IPS-20b (cell line): ENCODE data around the gene OR52H1.

Experiments
- H3K27ac ChIP-seq: one replicate; pipeline ENCODE4 v1.5.1; 2013; ENCODE audit warnings: low read length
- H3K27me3 ChIP-seq: 2 replicates; pipeline ENCODE4 v1.6.1; 2013; ENCODE audit warnings: mild to moderate bottlenecking, low read length, inconsistent platforms; ENCODE audit not compliant: insufficient read depth
- H3K36me3 ChIP-seq: 2 replicates; pipeline ENCODE4 v1.6.1; 2013; ENCODE audit warnings: low read depth, mild to moderate bottlenecking, inconsistent platforms, low read length, moderate library complexity; ENCODE audit not compliant: insufficient read depth
- H3K4me1 ChIP-seq: 2 replicates; pipeline ENCODE4 v1.6.1; 2013; ENCODE audit warnings: mild to moderate bottlenecking, control low read depth, inconsistent platforms, low read length, moderate library complexity; ENCODE audit not compliant: insufficient read depth
- H3K4me3 ChIP-seq: 2 replicates; pipeline ENCODE4 v1.5.1; 2013; ENCODE audit warnings: mild to moderate bottlenecking, low read length, inconsistent platforms
- H3K9ac ChIP-seq: 2 replicates; pipeline ENCODE4 v1.6.1; 2013; ENCODE audit warnings: low read depth, mild to moderate bottlenecking, inconsistent platforms, low read length, moderate library complexity
- H3K9me3 ChIP-seq: 2 replicates; pipeline ENCODE4 v1.6.1; 2013; ENCODE audit warnings: mild to moderate bottlenecking, low read depth, low read length, inconsistent platforms; ENCODE audit not compliant: insufficient read depth

The OR52H1 gene

GRCh38 chr11:5531053-5531831, 17.1 kb downstream of the OR52H1 start:
- Histone ChIP-seq H3K4me3 (no peak overlapping the region), H3K9ac (no peak overlapping the region), H3K27ac (no peak overlapping the region), H3K27me3 (no peaks in the 10 kb centered on the region), H3K36me3 (no peaks in the 10 kb centered on the region), H3K9me3 (no peaks in the 10 kb centered on the region), H3K4me1 (no peaks in the 10 kb centered on the region)

GRCh38 chr11:5528495-5528894, 19.8 kb downstream of the OR52H1 start:
- no peaks in the 10 kb centered on the region for H3K27me3 ChIP-seq
- H3K4me1 ChIP-seq: no peaks in the 10 kb centered on the region; the same call in 1 of the 2 replicates
- H3K9ac ChIP-seq: no peak overlapping the region
- H3K36me3 ChIP-seq: no peaks in the 10 kb centered on the region
- no peak overlapping the region for H3K4me3 ChIP-seq
- no peaks in the 10 kb centered on the region for H3K9me3 ChIP-seq
- no peak overlapping the region for H3K27ac ChIP-seq

- H3K9me3 ChIP-seq: no peaks in the 10 kb centered on the region
- H3K9ac ChIP-seq: no peak overlapping the region
- no peak overlapping the region for H3K4me3 ChIP-seq
- no peaks in the 10 kb centered on the region; the same call in 1 of the 2 replicates for H3K27me3 ChIP-seq
- H3K27ac ChIP-seq: no peak overlapping the region
- H3K36me3 ChIP-seq: no peaks in the 10 kb centered on the region
- no peaks in the 10 kb centered on the region; the same call in 1 of the 2 replicates for H3K4me1 ChIP-seq
Observed at GRCh38 chr11:5527716-5528115, 20.6 kb downstream of the OR52H1 start.

GRCh38 chr11:5524756-5525155, 23.6 kb downstream of the OR52H1 start:
- Histone ChIP-seq H3K9me3 (no peaks in the 10 kb centered on the region), H3K27ac (no peak overlapping the region), H3K4me3 (no peak overlapping the region), H3K36me3 (no peaks in the 10 kb centered on the region), H3K4me1 (no peaks in the 10 kb centered on the region; the same call in 1 of the 2 replicates), H3K9ac (no peak overlapping the region), H3K27me3 (no peaks in the 10 kb centered on the region; the same call in 1 of the 2 replicates)

GRCh38 chr11:5522308-5522707, 26.0 kb downstream of the OR52H1 start:
- Histone ChIP-seq H3K4me3 (no peak overlapping the region), H3K9me3 (no peaks in the 10 kb centered on the region), H3K4me1 (no peaks in the 10 kb centered on the region; the same call in 1 of the 2 replicates), H3K27ac (no peak overlapping the region), H3K36me3 (no peaks in the 10 kb centered on the region), H3K27me3 (no peaks in the 10 kb centered on the region; the same call in 1 of the 2 replicates), H3K9ac (no peak overlapping the region)

- Histone ChIP-seq H3K9me3 (no peaks in the 10 kb centered on the region), H3K4me1 (no peaks in the 10 kb centered on the region; the same call in 1 of the 2 replicates), H3K27me3 (no peaks in the 10 kb centered on the region; the same call in 1 of the 2 replicates), H3K4me3 (no peak overlapping the region), H3K36me3 (no peaks in the 10 kb centered on the region), H3K9ac (no peak overlapping the region), H3K27ac (no peak overlapping the region)
Observed at GRCh38 chr11:5521540-5521939, 26.8 kb downstream of the OR52H1 start.

GRCh38 chr11:5516599-5516998, 31.7 kb downstream of the OR52H1 start, which contains the start of gene UBQLNL:
TSS of gene UBQLNL (minus strand) at chr11:5516699. CDS start at chr11:5516441, 258 bp downstream.
- H3K36me3 ChIP-seq: no peaks in the 10 kb centered on the region
- no peak within 1 kb of the TSS for H3K4me3 ChIP-seq
- no peaks in the 10 kb centered on the region for H3K9me3 ChIP-seq
- H3K9ac ChIP-seq: no peak within 1 kb of the TSS
- no peaks in the 10 kb centered on the region for H3K27me3 ChIP-seq
- H3K27ac ChIP-seq: no peak within 1 kb of the TSS
- H3K4me1 ChIP-seq: no peaks in the 10 kb centered on the region

- Histone ChIP-seq H3K4me1 (no peaks in the 10 kb centered on the region), H3K4me3 (no peak overlapping the region), H3K27me3 (no peaks in the 10 kb centered on the region), H3K9me3 (no peaks in the 10 kb centered on the region), H3K27ac (no peak overlapping the region), H3K9ac (no peak overlapping the region), H3K36me3 (no peaks in the 10 kb centered on the region)
Observed at GRCh38 chr11:5514841-5515240, 33.5 kb downstream of the OR52H1 start.

GRCh38 chr11:5509803-5510202, 38.5 kb downstream of the OR52H1 start, which contains the start of gene UBQLN3:
TSS of gene UBQLN3 (minus strand) at chr11:5509957. CDS start at chr11:5509558, 399 bp downstream.
- Histone ChIP-seq H3K9ac (no peak within 1 kb of the TSS), H3K4me1 (no peaks in the 10 kb centered on the region), H3K4me3 (no peak within 1 kb of the TSS), H3K27me3 (no peaks in the 10 kb centered on the region), H3K27ac (no peak within 1 kb of the TSS), H3K36me3 (no peaks in the 10 kb centered on the region), H3K9me3 (no peaks in the 10 kb centered on the region)

- Histone ChIP-seq H3K9ac (no peak overlapping the region), H3K27me3 (no peaks in the 10 kb centered on the region)
Observed at GRCh38 chr11:5508605-5509004, 39.7 kb downstream of the OR52H1 start.

GRCh38 chr11:5507933-5508305, 40.4 kb downstream of the OR52H1 start:
- H3K27ac ChIP-seq: no peak overlapping the region
- no peak overlapping the region for H3K4me3 ChIP-seq
- H3K4me1 ChIP-seq: no peaks in the 10 kb centered on the region
- H3K36me3 ChIP-seq: no peaks in the 10 kb centered on the region
- H3K9ac ChIP-seq: no peak overlapping the region
- H3K9me3 ChIP-seq: no peaks in the 10 kb centered on the region
- H3K27me3 ChIP-seq: no peaks in the 10 kb centered on the region

More at GRCh38 chr11:5508605-5509004, 39.7 kb downstream of the OR52H1 start:
- Histone ChIP-seq H3K4me1 (no peaks in the 10 kb centered on the region), H3K27ac (no peak overlapping the region), H3K4me3 (no peak overlapping the region), H3K36me3 (no peaks in the 10 kb centered on the region), H3K9me3 (no peaks in the 10 kb centered on the region)
